ENCODE results near the gene LDAF1.

Gene LDAF1

GRCh38 chr16:21208446-21209230 lies 50.2 kb downstream of the LDAF1 start:
- Histone ChIP-seq H3K9me3 (ENCODE audit: severe bottlenecking) (no peaks in the 10 kb centered on the region), H3K27ac (no peak overlapping the region), H3K27me3 (ENCODE audit: insufficient read depth, low read depth, severe bottlenecking) (no peaks in the 10 kb centered on the region), H3K36me3 (no peaks in the 10 kb centered on the region), H3K4me3 (ENCODE audit: low read depth, low read length) (no peak overlapping the region)
- TF ChIP-seq CTCF (IDR thresholded peaks at IDR 0.05; ENCODE audit: low read depth, low read length): no peak
- no peak for DNase-seq

GRCh38 chr16:21211486-21211885 lies 53.0 kb downstream of the LDAF1 start, which contains the start of gene ZP2:
Gene ZP2, minus strand, starts transcription at chr16:21211574. Its CDS starts 27 bp downstream, at chr16:21211547.
- no peaks in the 10 kb centered on the region for H3K27me3 ChIP-seq (ENCODE audit: insufficient read depth, low read depth, severe bottlenecking)
- no peak within 1 kb of the TSS for H3K27ac ChIP-seq
- no peak for DNase-seq
- no peaks in the 10 kb centered on the region for H3K36me3 ChIP-seq
- H3K4me3 ChIP-seq (ENCODE audit: low read depth, low read length): no peak within 1 kb of the TSS
- H3K9me3 ChIP-seq (ENCODE audit: severe bottlenecking): no peaks in the 10 kb centered on the region
- no peak for TF ChIP-seq CTCF (IDR thresholded peaks at IDR 0.05; ENCODE audit: low read depth, low read length)

- Histone ChIP-seq H3K27ac (no peak overlapping the region), H3K4me3 (ENCODE audit: low read depth, low read length) (no peak overlapping the region), H3K9me3 (ENCODE audit: severe bottlenecking) (peaks cover 3% of the 10 kb centered on the region), H3K36me3 (no peaks in the 10 kb centered on the region), H3K27me3 (ENCODE audit: insufficient read depth, low read depth, severe bottlenecking) (no peaks in the 10 kb centered on the region)
- DNase-seq: no peak
- TF ChIP-seq CTCF (IDR thresholded peaks at IDR 0.05; ENCODE audit: low read depth, low read length): no peak
Observed at GRCh38 chr16:21214086-21214485, 55.6 kb downstream of the LDAF1 start.

GRCh38 chr16:21217121-21217520 lies 58.6 kb downstream of the LDAF1 start:
- no peak for TF ChIP-seq CTCF (IDR thresholded peaks at IDR 0.05; ENCODE audit: low read depth, low read length)
- DNase-seq: no peak
- no peaks in the 10 kb centered on the region for H3K36me3 ChIP-seq
- no peak overlapping the region for H3K27ac ChIP-seq
- peaks cover 3% of the 10 kb centered on the region for H3K9me3 ChIP-seq (ENCODE audit: severe bottlenecking)
- no peaks in the 10 kb centered on the region for H3K27me3 ChIP-seq (ENCODE audit: insufficient read depth, low read depth, severe bottlenecking)
- no peak overlapping the region for H3K4me3 ChIP-seq (ENCODE audit: low read depth, low read length)

GRCh38 chr16:21218153-21218552 lies 59.7 kb downstream of the LDAF1 start:
- Histone ChIP-seq H3K27me3 (ENCODE audit: insufficient read depth, low read depth, severe bottlenecking) (no peaks in the 10 kb centered on the region), H3K36me3 (no peaks in the 10 kb centered on the region), H3K27ac (no peak overlapping the region), H3K4me3 (ENCODE audit: low read depth, low read length) (no peak overlapping the region), H3K9me3 (ENCODE audit: severe bottlenecking) (peaks cover 3% of the 10 kb centered on the region)
- no peak for TF ChIP-seq CTCF (IDR thresholded peaks at IDR 0.05; ENCODE audit: low read depth, low read length)
- DNase-seq: no peak

GRCh38 chr16:21219551-21219950 lies 61.1 kb downstream of the LDAF1 start:
- no peak for DNase-seq
- Histone ChIP-seq H3K4me3 (ENCODE audit: low read depth, low read length) (no peak overlapping the region), H3K9me3 (ENCODE audit: severe bottlenecking) (peaks cover 3% of the 10 kb centered on the region), H3K27ac (no peak overlapping the region), H3K27me3 (ENCODE audit: insufficient read depth, low read depth, severe bottlenecking) (no peaks in the 10 kb centered on the region), H3K36me3 (no peaks in the 10 kb centered on the region)
- TF ChIP-seq CTCF (IDR thresholded peaks at IDR 0.05; ENCODE audit: low read depth, low read length): no peak

Data from WERI-Rb-1 (cell line).